T follicular helper cell (primary cell): ENCODE measurements around the gene GTF3C1.
"Not testable (repeated sequence)": the region's sequence is repeated elsewhere in the genome, so short reads cannot be mapped to it uniquely, and the experiment has no call there.

Experiments used
- DNase-seq: peaks from one replicate; pipeline ENCODE4 v3.0.0-alpha.2; 2020; ENCODE audit warnings: low read depth
- total RNA-seq, 2 experiments: gene quantifications; one replicate each; lab custom pipeline; 2026; lab: John Stamatoyannopoulos, UW

Gene GTF3C1, protein sequence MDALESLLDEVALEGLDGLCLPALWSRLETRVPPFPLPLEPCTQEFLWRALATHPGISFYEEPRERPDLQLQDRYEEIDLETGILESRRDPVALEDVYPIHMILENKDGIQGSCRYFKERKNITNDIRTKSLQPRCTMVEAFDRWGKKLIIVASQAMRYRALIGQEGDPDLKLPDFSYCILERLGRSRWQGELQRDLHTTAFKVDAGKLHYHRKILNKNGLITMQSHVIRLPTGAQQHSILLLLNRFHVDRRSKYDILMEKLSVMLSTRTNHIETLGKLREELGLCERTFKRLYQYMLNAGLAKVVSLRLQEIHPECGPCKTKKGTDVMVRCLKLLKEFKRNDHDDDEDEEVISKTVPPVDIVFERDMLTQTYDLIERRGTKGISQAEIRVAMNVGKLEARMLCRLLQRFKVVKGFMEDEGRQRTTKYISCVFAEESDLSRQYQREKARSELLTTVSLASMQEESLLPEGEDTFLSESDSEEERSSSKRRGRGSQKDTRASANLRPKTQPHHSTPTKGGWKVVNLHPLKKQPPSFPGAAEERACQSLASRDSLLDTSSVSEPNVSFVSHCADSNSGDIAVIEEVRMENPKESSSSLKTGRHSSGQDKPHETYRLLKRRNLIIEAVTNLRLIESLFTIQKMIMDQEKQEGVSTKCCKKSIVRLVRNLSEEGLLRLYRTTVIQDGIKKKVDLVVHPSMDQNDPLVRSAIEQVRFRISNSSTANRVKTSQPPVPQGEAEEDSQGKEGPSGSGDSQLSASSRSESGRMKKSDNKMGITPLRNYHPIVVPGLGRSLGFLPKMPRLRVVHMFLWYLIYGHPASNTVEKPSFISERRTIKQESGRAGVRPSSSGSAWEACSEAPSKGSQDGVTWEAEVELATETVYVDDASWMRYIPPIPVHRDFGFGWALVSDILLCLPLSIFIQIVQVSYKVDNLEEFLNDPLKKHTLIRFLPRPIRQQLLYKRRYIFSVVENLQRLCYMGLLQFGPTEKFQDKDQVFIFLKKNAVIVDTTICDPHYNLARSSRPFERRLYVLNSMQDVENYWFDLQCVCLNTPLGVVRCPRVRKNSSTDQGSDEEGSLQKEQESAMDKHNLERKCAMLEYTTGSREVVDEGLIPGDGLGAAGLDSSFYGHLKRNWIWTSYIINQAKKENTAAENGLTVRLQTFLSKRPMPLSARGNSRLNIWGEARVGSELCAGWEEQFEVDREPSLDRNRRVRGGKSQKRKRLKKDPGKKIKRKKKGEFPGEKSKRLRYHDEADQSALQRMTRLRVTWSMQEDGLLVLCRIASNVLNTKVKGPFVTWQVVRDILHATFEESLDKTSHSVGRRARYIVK (N-terminal part only)
- 150 to 171 reads per million in 2 experiments for total RNA-seq

DNA sequence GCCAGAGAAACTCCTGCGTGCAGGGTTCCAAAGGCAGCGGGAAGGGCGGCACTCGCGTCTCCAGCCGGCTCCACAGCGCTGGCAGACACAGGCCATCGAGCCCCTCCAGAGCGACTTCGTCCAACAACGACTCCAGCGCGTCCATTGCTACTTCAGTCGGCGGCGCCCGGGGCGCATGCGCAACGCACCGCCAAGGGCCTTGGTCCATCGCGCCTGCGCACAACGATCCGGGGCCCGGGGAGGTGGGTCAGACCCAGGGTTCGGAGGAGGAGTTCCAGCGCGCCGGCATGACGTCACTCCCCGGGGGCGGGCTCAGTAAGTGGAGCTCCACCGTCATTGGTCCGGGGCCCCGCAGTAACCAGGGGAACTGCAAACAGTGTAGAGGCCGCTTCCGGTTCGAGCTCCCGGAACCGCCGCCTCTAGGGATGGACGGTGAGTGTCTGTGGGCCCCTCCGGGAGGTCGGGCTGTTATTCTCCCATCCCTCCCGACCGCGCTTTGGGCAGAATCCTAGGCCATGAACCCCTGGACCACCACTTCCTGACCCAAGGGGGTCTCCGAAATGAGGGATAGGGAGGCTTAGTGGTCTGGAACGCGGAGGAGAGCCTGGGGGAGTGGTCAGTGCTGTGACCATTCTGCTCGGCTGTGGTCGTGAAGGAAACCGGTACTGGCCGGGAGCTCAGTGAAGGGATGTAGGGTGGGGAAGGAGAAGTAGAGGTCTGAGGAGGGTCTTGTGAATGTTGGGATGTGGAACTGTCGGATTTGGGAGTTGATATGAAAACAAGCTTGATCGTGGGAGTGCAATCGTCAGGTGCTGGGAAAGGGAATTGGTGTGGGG, at the start of gene GTF3C1, which contains the start of gene KATNIP:
GTF3C1 (minus strand) TSS at position 168 of the 836 bp plus-strand sequence; CDS start at position 145, 23 bp downstream.
KATNIP (plus strand) TSS at position 399 of the 836 bp plus-strand sequence; CDS start at position 426, 27 bp downstream.
- DNase-seq, result peak; percentile 100

DNA sequence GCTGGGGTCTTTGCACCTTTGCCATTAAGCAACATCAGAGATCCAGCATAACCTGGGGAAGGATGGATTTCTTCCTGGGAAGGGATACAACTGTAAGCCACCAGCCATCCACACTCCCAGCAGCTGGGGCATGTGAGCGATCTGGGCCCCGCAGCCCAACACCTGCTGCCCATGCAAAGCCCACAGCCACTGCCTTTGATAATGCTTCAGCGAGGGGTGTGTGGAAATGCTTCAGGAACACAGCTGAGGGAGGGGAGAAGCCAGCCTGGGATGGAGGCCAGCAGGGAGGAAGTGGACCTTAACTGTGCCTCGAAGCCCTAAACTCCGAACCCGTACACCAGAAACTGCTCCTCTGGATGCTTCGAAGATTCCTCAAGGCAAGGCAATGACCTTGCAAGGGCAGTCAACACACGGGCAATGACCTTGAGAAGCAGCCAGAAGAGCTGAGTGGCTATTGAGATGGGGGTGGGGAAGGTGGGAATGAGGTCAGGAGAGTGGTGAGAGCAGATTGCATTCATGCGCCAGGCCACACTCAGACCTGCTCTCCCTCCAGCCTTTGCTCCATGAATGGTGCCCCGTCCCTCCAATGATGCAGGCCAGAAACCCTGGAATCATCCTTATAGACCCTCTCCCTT, 49.3 kb upstream of the GTF3C1 start:
- no peak for DNase-seq

DNA sequence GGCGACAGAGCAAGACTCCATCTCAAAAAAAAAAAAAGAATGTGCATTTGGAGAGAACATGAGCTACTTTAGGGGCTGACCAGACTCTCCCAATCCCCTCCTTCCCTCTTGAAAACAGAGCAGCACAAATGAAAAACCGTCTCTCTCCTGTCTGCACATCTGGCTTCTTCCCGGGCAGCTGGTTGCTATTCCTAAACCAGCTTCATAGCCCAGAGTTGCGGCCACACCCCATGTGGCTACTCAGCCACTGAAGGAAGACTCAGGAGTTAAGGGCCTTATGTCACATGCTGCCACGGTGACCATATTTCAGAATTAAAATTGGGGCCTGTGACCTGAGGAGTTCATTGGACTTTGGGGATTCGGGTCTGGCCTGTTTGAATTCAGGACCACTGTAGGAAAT, 48.5 kb upstream of the GTF3C1 start:
- no peak for DNase-seq

- DNase-seq, result no peak
Measured at GRCh38 chr16:27597361-27597760, 47.6 kb upstream of the GTF3C1 start.

DNA sequence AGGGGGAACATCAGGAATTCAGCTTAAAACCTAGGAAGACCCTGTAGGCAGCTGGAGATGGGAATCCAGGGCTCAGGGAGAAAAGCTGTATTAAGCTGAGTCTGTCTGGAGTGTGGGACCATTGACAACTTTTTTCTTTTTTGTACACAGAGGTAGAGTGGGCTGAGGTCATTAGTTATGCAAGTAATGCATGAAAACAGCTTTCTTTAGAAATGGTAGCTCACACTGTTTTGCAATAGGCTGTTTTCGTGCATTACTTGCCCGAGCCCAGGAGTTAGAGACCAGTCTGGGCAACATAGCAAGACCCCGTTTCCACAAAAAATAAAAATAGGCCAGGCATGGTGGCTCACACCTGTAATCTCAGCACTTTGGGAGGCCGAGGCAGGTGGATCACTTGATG, 46.7 kb upstream of the GTF3C1 start:
- no peak for DNase-seq

- DNase-seq, result no peak
Measured at GRCh38 chr16:27595993-27596392, 46.3 kb upstream of the GTF3C1 start.

DNA sequence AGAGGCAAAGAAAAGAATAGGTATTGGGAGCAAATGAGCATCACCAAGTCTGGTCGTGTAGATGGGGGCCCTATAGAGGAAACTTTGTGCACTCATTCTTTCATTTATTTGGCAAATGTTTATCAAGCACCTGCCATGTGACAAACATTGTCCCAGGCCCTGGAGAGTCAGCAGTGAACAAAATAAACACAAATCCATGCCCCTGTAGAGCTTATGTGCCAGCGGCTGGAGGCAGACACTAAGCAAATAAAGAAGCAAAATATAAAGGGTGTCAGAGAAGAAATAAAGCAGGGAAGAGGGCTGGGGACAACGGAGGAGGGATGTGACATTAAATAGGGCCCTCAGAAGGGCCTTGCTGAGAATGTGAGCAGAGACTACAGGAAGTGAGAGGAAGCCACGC, 45.8 kb upstream of the GTF3C1 start:
- DNase-seq, result no peak

DNA sequence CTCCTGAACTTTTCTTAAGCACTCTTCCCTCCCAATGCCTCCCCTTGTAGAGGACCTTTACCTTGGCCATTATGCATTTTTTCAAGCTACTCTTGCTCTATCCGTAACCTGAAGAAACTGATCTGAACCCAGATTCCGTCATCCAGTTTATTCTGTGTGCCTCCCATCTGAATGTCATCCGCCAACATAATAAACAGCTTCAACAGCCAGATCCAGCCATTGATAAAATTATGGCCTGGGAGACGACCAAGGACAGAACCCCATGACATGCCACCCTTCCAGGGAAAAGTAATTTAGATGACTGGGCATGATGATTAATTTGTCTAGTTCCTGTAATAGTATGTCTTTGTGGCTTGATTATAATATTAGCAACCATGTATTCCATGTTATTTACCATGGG, 42.1 kb upstream of the GTF3C1 start:
- DNase-seq, result no peak

DNA sequence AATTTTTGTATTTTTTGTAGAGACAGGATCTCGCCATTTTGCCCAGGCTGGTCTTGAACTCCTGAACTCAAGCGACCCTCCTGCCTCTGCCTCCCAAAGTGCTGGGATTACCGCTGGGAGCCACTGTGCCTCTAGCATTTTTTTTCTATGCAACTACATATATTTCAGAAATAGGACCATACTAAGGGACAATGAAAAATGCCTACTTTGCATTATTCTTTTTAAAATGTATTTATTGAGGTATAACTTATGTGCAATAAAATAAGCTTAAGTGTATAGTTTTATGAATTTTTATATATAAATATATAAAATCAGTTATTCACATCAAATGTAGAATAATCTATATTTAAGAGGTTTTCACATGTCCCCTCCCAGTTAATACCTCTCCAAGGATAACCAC, 38.3 kb upstream of the GTF3C1 start:
- DNase-seq, result no peak

- DNase-seq, result no peak
Measured at GRCh38 chr16:27586711-27587110, 37.0 kb upstream of the GTF3C1 start.

GRCh38 chr16:27585200-27585599, 35.5 kb upstream of the GTF3C1 start:
- no peak for DNase-seq

DNA sequence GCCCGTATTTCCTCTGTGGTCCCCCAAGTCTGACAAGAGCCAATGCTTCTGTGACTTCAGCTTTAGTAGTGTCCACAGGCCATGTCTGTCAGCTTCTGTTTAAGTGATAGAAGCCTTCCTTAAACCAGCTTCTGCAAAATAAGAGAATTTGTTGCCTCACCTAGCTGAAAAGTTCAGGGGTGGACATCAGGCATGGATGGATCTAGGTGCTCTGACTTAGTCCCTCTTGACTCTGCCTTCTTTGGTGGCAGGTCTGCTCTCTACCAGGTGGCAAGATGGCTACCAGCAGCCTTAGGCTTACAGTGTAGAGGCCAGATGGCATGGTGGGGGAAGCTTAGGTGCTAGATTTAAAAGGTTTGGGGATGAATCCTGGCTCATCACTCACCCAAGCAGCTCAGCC, 33.9 kb upstream of the GTF3C1 start:
- no peak for DNase-seq

DNA sequence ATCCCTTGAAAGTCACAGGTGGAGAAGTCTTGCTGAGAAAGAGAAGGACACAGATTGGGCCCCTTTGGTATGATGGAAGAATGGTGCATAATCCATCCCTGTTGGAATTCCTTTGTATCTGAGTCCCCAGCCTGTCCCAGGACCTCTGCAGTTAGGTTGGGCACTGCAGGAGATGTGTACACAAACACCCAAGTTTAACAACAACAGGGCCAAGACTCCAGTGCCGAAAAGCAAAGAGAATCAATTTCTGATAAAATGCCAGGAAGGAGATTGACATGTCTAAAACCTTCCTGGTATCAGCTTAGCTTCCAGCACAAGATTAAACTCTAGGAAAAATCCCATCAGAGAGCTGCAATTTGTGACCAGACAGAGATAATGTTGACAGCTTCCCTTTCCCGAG, 33.2 kb upstream of the GTF3C1 start:
- no peak for DNase-seq

DNA sequence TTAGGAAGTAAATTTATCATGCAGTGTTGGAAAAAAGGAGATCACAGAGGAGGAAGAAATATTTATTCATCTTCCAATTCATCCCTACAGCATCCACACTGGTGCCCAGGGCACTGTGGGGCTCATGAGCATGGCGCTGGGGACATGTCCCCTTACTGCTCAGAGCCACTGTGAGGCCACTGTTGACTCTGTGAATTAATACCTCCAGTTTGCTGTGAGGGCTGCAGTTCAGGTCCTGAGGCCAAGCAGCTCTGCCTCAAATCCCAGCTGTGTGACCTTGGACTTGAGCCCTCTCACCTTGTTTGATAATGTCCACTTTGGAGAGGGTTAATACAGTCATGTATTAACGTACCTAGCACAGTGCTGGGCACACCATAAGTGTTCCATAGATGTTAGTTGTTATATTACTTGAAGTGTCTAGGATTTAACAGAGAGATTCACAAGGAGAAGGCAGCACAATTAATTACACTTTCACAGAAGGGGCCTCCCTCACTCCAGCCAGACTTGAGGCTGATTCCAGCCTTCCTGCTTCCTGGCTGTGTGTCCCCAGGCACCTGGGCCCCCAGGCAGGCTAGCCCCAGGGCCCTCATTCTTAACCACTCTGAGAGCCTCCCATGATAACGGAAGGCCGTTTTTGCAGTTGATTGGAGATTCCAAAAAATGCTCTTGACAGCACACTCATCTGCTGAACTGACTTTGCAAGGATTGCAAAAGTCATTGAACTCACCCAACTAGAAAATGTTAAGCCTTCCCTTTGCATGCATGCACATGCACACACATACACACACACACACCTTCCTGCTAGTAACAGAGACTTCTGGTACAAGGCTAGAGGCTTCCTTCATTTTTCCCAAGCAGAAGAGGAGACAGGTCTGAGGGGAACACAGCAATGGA, 29.6 kb upstream of the GTF3C1 start:
- no peak for DNase-seq

GRCh38 chr16:27576729-27577128, 27.0 kb upstream of the GTF3C1 start:
- DNase-seq, result no peak

DNA sequence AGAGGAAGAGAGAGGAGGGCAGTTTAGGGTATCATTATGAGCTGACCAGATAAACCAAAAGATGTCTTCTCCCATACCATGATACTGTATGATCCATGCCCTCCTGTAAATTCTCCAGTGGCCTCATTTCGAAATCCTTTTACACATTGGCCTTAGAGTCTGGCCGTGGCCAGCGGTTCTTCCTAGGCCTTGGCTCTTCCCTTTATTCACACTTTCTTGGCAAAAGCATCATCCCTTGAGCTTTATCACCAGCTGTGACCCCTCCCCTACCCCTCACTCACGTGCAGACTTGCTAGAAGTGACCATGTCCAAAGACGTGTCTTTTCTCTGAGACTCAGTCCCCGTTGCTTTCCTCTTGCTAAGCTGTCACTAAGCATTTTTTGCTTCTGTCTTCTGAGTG, 23.0 kb upstream of the GTF3C1 start:
- DNase-seq, result no peak

DNA sequence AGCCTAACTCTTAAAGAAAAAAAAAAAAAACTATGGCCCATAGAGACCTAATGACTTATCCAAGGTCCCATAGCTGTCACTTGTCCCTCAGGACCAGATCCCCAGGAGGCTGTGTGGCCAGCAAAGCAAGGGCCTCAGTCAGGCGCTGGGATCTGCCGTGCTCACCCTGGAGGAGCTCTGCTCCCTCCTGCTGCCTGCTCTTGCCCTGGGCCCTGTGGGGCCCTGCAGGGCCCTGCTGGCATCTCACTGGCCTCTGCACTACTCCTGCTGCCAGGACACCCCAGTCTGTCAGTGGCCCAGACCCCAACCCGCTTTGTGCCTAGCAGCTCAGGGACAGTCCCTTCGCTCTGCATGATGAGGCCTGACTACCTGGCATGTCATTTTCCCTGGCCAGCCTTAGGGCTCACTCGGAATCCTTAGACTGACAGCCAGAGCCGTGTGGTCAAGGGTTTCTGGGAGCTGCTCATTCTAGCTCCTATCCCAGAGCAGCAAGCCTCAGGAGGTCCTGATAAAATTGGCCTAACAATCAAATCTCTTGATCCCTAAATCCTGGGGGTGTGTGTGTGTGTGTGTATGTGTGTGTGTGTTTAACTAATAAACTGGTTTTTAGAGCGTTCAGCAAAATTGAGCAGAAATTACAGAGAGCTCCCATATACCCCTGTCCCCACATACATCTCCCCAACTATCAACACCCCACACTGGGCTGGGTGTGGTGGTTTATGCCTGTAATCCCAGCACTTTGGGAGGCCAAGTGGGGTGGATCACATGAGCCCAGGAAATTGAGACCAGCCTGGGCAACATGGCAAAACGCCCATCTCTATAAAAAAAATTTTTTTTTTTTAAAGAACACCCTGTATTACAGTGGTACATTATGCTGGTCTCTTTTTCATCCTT, 22.0 kb upstream of the GTF3C1 start:
- no peak for DNase-seq

DNA sequence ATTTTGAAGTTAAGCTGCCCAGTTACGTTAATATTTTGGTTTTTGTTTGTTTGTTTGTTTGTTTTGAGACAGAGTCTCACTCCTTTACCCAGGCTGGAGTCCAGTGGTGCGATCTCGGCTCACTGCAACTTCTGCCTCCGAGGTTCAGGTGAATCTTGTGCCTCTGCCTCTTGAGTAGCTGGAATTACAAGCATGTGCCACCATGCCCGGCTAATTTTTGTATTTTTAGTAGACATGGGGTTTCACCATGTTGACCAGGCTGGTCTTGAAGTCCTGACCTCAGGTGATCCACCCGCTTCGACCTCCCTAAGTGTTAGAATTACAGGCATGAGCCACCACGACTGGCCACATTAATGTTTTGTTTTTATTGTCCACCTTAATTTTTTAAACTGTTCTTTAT, 21.3 kb upstream of the GTF3C1 start:
- not testable (repeated sequence) for DNase-seq
